ENCODE measurements around the gene ZNRF3.

GRCh38 chr22:29016067-29016938, 132.9 kb downstream of the ZNRF3 start:
- TF ChIP-seq EZH2 (IDR thresholded peaks at IDR 0.05; ENCODE audit: insufficient read depth, poor library complexity, severe bottlenecking) (no peak), EZH2phosphoT487 (IDR thresholded peaks at IDR 0.05; ENCODE audit: insufficient read depth, low read depth) (no peak)
